SK-N-MC (cell line): ENCODE results near the gene GALNT18.

Experiments
- EZH2 ChIP-seq: fragments of 200-600 bp; sonication (generic); IDR thresholded peaks from one replicate; pipeline ENCODE4 v1.6.1; 2017; ENCODE audit warnings: antibody characterized with exemption
- FOXP2 ChIP-seq: optimal IDR thresholded peaks from 2 replicates; pipeline ENCODE3; 2011; ENCODE audit warnings: mild to moderate bottlenecking, moderate library complexity; ENCODE audit not compliant: insufficient read depth; ENCODE audit errors: extremely low read length, control extremely low read depth
- POLR2AphosphoS5 ChIP-seq: IDR thresholded peaks from 2 replicates; pipeline ENCODE4 v1.6.1; 2012; ENCODE audit warnings: mild to moderate bottlenecking, low read depth, low read length, borderline replicate concordance

- no peak for TF ChIP-seq EZH2
- no peak for TF ChIP-seq POLR2AphosphoS5
- TF ChIP-seq FOXP2 = no peak
Measured at GRCh38 chr11:11349870-11350337, 271.9 kb downstream of the GALNT18 start.
